Activated naive CD8-positive, alpha-beta T cell treated with anti-CD3 and anti-CD28 coated beads, Interleukin-2, amount 50 U/mL, for 24 hours (primary cell): Measurements from ENCODE around the gene CATSPER4.

Experiments used
- ATAC-seq: fragments of 150-1000 bp; cut with Tn5 transposase; one replicate; pipeline ENCODE4 v1.10.0; 2021
- DNase-seq: peaks from one replicate; pipeline ENCODE4 v3.0.0; 2021
- H3K27ac Mint-ChIP-seq: one replicate; pipeline ENCODE4 v1.8.0; 2021; ENCODE audit warnings: mild to moderate bottlenecking, mixed read lengths
- H3K27me3 Mint-ChIP-seq: one replicate; pipeline ENCODE4 v1.8.0; 2021; ENCODE audit warnings: mixed read lengths
- H3K36me3 Mint-ChIP-seq: one replicate; pipeline ENCODE4 v1.8.0; 2021; ENCODE audit warnings: low read depth, mixed read lengths
- H3K4me1 Mint-ChIP-seq: one replicate; pipeline ENCODE4 v1.8.0; 2021; ENCODE audit warnings: mixed read lengths
- H3K4me3 Mint-ChIP-seq: one replicate; pipeline ENCODE4 v1.8.0; 2021; ENCODE audit warnings: mild to moderate bottlenecking, moderate library complexity, mixed read lengths
- H3K9me3 Mint-ChIP-seq: one replicate; pipeline ENCODE4 v1.8.0; 2021; ENCODE audit warnings: mixed read lengths

CATSPER4 gene

DNA sequence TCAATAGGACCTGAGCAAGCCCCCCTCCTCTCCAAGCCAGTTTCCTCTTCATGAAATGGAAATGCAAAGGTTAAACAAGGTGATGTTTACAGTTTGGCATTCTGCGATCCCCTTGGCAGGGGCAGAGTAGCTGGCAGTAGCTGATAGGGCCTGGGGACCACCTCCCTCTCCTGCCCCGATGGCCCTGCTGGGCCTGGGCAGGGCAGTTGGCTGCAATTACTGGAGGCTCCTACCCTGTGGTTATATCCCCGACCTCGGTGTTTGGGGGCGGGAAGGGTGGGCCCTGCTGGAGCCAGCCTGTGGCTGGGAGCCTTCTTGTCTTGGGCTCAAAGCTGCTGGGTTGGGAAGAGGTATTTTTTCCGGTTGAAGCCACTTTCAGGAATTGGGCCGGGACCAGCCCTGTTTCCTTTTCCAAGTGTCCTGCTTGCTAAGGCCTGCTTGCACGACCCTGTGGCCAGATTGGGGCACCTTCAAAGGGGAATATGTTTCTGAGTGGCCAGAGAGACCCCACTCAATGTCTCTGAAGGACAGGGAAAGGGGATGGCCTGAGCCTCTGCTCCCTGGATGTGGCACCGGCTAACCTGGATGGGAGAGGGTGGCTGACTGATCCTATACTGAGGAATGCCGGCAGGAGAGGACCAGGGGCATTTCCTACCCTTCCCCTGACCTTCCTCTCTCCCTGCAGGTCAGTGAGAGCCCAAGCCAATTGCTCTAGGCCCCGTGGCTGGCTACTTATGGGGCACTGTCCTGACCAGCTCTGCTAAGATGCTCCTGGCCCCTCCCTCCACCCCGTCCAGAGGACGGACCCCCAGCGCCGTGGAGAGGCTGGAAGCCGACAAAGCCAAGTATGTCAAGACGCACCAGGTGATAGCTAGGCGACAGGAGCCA lies 29.6 kb upstream of the CATSPER4 start:
- H3K27me3 Mint-ChIP-seq, result peaks cover 42% of the 10 kb centered on the region
- H3K27ac Mint-ChIP-seq, result no peak overlapping the region
- DNase-seq (no peak), ATAC-seq (no peak)
- H3K9me3 Mint-ChIP-seq, result no peaks in the 10 kb centered on the region
- H3K4me1 Mint-ChIP-seq, result peaks cover 13% of the 10 kb centered on the region
- H3K4me3 Mint-ChIP-seq, result no peak overlapping the region
- no peaks in the 10 kb centered on the region for H3K36me3 Mint-ChIP-seq

DNA sequence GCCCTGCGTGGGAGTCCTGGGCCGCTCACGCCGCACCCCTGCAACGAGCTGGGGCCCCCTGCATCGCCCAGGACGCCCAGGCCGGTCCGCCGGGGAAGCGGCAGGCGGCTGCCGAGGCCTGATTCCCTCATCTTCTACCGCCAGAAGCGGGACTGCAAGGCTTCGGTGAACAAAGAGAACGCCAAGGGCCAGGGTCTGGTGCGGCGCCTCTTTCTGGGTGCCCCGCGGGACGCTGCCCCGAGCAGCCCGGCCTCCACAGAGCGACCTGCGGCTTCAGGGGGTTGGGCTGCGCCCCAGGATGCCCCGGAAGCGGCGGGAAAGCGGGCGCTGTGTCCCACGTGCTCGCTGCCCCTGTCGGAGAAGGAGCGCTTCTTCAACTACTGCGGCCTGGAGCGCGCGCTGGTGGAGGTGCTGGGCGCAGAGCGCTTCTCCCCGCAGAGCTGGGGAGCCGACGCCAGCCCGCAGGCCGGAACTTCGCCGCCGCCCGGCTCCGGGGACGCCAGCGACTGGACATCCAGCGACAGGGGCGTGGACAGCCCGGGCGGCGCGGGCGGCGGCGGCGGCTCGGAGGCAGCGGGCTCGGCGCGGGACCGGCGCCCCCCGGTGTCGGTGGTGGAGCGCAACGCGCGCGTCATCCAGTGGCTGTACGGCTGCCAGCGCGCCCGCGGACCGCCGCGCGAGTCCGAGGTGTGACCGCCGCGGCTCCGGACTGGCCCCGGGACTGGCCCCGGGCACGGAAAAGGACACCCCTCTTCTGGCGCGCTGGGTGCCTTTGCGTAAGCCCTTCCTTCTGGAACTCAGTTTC lies 28.8 kb upstream of the CATSPER4 start:
- no peaks in the 10 kb centered on the region for H3K9me3 Mint-ChIP-seq
- peak; percentile 57 for ATAC-seq
- peaks cover 38% of the 10 kb centered on the region for H3K27me3 Mint-ChIP-seq
- H3K27ac Mint-ChIP-seq, result no peak overlapping the region
- peak overlapping the region; percentile 49 for H3K4me3 Mint-ChIP-seq
- H3K4me1 Mint-ChIP-seq, result peaks cover 12% of the 10 kb centered on the region
- DNase-seq, result peak; percentile 55
- H3K36me3 Mint-ChIP-seq, result no peaks in the 10 kb centered on the region

DNA sequence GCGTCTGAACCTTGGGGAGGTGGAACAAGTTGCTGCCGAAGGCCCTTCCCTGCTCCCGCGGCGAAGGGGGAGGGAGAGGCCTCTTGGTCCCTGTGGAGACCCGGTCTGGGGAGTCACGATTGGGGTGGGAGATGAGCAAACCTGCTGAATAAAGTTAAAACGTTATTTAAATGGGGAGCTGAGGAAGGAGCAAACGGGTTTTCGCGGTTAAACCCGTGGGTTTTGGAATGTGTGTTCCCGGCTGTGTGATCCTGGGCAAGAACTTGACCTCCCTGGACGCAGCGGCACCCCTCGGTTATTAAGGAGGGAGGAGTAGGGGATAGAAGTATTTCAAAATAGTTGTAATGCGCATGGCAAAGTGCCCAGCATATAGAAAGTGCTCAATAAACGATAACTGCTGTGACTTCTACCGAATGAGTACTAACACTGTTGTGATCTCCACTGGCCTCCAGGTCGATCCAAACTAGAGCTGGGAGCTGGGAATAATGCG lies 28.1 kb upstream of the CATSPER4 start:
- Mint-ChIP-seq H3K36me3 (no peaks in the 10 kb centered on the region), H3K27me3 (peaks cover 36% of the 10 kb centered on the region), H3K9me3 (no peaks in the 10 kb centered on the region), H3K4me3 (peak overlapping the region; percentile 49), H3K27ac (no peak overlapping the region), H3K4me1 (peaks cover 10% of the 10 kb centered on the region)
- no peak for ATAC-seq
- no peak for DNase-seq

DNA sequence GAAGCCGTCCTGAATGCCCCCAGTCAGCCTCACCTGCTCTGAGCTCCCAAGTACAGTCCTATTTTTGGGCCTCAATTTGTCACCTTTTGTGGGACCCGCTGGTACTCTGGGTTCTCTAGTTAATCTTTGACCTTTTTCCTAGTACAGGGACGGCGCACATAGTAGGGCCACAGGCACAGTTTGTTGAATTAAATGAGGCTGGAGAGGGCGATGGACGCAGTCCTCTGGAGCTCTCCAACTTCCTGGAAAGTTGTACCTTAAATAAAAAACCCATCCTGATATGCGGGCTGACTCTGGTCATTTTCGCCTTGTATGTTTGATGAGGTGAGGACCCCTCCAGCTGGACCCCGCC lies 26.7 kb upstream of the CATSPER4 start:
- ATAC-seq (no peak), DNase-seq (no peak)
- Mint-ChIP-seq H3K4me3 (no peak overlapping the region), H3K27me3 (peaks cover 30% of the 10 kb centered on the region), H3K9me3 (no peaks in the 10 kb centered on the region), H3K27ac (no peak overlapping the region), H3K4me1 (peaks cover 10% of the 10 kb centered on the region), H3K36me3 (no peaks in the 10 kb centered on the region)

DNA sequence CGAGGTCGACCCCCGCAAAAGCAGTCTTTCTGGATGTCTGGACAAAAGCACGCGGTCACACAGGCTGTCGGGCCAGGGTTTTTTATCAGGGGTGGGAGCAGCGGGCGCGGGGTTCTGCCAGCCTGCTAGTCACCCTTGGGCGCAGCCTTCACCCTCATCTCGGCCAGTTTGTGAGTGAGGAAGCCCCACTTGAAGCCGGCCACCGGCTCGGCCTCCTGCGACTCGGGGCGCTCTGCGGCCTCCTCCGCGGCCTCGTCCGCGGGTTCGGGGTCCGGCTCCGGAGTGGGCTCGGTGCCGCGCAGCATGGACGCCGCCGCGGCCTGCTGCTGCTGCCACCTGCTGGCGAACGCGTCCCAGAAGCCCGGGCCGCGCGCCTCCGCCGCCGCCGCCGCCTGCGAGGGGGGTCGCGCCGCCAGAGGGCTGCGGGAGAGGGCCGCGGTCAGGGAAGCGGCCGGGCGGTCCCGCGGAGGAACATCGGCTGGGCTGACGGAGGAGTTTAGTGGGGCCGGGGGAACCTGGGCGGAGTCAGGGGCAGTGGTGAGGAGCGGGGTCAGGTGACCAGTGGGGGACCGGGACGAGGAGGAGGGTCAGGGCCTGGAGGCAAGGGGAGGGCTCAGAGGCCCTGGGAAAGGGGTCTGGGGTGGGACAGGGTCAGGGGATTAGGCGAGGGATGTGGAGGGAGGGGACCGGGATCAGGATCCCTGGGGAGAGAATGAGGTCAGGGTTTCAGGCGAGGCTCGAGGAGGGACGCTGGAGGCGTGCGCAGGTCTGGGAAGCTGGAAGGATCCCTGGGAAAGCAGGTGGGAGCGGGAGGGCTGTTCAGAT lies 26.2 kb upstream of the CATSPER4 start:
- Mint-ChIP-seq H3K27me3 (peaks cover 26% of the 10 kb centered on the region), H3K9me3 (no peaks in the 10 kb centered on the region), H3K4me3 (peak overlapping the region; percentile 38), H3K36me3 (no peaks in the 10 kb centered on the region), H3K27ac (no peak overlapping the region), H3K4me1 (peaks cover 10% of the 10 kb centered on the region)
- ATAC-seq, result peak; percentile 41
- peak; percentile 67 for DNase-seq

DNA sequence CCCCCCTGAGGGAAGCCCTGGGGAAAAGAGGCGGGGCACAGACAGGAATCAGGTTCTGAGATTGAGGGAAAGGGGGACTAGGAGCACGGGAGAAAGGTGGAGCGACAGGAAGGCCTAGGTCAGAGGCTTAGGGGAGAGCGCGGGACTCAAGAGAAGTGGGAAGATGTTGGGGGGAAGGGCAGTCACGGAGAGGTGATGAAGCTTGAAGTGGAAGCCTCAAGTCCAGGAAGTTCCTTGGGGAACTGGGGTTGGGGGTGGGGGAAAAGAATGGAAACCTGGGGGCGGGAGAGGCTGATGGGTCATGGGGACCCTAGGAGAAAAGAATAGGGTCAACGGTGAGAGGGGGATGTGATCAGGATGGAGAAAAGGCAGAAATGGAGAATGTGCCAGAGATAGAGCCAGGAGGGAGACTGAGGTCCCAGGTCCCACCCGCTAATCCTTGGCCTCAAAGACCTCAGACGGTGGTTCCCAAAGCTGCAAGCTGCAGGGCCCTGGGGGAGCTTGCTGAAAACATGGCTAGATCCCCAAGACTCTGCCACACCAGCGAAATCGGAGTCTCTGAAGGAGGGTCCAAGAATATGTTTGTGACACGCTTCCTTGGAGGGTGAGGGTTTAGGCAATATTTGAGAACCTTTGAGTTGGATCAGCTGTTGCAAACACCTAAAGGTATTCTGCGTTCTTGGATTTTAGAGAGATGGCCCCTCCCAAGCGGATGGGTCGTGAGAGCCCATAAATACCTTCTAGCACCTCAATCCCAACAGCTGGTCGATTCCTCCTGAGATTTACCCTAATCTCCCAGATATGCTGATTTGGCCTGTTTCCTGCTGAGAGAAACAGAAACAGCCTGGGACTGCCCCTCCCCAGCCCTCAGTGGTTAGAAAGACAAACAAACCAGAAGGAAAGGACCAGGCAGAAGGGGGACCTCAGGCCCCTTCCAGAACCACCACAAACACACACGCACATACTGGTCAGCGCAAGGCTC lies 25.2 kb upstream of the CATSPER4 start:
- Mint-ChIP-seq H3K4me3 (no peak overlapping the region), H3K36me3 (no peaks in the 10 kb centered on the region), H3K4me1 (peaks cover 10% of the 10 kb centered on the region), H3K27me3 (peaks cover 20% of the 10 kb centered on the region), H3K9me3 (no peaks in the 10 kb centered on the region), H3K27ac (no peak overlapping the region)
- no peak for DNase-seq
- ATAC-seq, result no peak

DNA sequence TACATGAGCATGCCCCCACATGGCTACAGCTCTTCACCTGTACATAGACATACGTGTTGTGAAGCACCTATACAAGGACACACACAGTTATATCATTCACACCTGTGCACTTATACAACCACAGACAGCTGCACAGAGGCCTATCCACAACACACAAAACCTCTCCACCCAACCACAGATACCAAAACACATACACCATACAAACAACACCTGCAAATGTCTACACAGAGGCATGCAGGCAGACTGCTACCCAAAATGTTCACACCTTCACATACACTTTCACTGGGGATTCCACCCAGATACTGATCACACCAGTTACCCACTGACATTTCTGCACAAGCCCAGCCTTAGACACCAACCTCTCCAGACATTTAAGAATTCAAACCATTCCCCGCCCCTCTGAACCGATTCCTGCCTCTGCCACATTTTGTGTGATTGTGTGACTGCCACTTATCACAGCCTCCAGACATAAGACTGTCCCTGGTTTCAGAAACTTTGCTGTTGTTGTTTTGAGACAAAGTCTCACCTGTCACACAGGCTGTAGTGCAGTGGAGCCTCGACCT lies 23.6 kb upstream of the CATSPER4 start:
- no peak for ATAC-seq
- no peak overlapping the region for H3K27ac Mint-ChIP-seq
- H3K36me3 Mint-ChIP-seq, result peaks cover 3% of the 10 kb centered on the region
- H3K4me3 Mint-ChIP-seq, result no peak overlapping the region
- no peaks in the 10 kb centered on the region for H3K9me3 Mint-ChIP-seq
- DNase-seq, result no peak
- peaks cover 15% of the 10 kb centered on the region for H3K27me3 Mint-ChIP-seq
- peaks cover 18% of the 10 kb centered on the region for H3K4me1 Mint-ChIP-seq

DNA sequence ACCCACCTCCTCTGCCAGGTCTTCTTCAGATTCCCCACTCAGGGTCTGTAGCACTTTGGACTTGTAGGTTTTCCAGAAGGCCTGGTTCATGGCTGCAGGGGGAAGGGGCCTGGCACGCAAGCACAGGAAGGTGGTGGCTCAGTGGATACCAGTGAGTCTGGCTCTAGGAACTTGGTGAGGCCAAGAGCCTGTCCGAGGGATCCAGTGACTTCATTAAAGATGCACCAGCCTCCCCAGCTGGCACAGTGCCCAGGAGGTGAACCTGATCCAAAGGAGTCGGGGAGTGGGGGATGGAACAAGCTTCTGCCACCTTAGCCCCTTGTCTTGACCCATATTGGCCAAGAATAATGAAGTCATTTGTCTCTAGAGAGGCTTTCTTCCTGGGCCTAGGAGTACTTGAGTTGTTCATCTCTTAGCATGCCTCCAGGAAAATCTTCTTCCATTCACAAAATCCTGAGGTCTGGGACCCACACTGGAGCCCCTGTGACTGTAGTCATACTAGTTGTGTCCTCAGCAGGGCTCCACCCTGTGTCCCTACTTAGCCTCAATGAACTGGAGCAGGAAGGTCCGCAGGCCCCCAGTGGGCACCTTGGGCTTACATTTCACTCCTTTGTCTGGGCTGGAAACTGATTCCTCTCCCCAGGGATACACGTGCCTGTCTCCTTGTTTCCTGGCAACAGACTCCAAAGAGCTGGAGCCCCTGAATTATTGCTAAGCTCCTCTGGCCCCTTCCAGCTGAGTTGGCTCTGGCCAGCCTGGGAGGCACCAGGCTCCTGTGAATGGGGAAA lies 21.8 kb upstream of the CATSPER4 start, which contains the start of gene C1orf232:
TSS of gene C1orf232 (minus strand) at position 554 of the 788 bp plus-strand sequence. CDS start at position 90, 464 bp downstream.
- Mint-ChIP-seq H3K4me1 (peaks cover 14% of the 10 kb centered on the region), H3K9me3 (no peaks in the 10 kb centered on the region), H3K27me3 (peaks cover 6% of the 10 kb centered on the region), H3K4me3 (peak within 1 kb of the TSS; percentile 90), H3K27ac (peak within 1 kb of the TSS; percentile 88), H3K36me3 (peaks cover 6% of the 10 kb centered on the region)
- ATAC-seq (no peak), DNase-seq (no peak)

DNA sequence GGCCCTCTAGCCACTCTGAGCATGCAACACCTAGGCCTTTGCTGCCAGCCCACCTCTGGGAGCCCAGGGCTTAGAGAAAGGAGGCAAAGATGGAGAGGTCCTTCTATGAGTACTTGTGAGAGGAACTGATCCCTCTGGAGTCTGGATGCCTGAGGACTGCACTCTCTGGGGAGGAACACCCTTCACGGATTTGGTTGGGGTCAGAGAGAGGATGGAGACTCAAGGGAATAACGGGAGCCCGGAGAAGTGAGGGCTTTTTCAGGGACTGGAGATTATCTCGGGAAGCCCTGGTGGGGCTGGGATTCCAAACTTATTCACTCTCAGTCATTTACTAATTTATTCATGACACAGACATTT lies 21.2 kb upstream of the CATSPER4 start:
- peaks cover 13% of the 10 kb centered on the region for H3K4me1 Mint-ChIP-seq
- no peak for DNase-seq
- H3K9me3 Mint-ChIP-seq, result no peaks in the 10 kb centered on the region
- peaks cover 4% of the 10 kb centered on the region for H3K27me3 Mint-ChIP-seq
- H3K36me3 Mint-ChIP-seq, result peaks cover 6% of the 10 kb centered on the region
- peak overlapping the region; percentile 90 for H3K4me3 Mint-ChIP-seq
- H3K27ac Mint-ChIP-seq, result no peak overlapping the region
- no peak for ATAC-seq

DNA sequence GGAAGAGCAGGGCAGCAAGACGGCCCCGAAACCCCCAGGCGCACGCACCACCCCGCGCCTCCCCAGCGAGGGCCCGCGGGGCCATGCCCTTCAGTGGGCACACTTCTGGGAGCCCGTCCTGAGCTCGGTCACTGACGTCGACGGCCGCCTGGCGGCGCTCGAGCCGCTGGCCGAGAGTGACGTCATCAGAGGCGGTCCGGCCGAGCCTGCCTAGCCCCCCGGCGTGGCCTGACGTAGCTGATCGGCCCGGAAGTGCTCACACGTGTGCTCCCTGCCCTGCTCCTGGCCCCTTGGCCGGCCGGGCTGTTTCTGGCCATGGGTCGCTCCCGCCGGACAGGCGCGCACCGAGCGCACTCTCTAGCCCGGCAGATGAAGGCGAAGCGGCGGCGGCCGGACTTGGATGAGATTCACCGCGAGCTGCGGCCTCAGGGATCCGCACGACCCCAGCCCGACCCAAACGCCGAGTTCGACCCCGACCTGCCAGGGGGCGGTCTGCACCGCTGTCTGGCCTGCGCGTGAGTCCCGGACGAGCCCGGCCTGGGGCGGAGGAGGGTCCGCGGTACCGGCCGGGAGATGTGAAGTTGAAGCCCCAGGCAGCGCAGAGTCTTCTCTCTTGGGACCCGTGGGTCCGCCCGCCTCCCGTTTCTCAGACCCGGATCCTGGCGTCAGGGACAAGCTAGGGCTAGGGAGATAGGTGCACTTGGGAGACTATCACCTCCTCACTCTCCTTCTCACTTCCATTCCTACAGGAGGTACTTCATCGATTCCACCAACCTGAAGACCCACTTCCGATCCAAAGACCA lies 20.5 kb upstream of the CATSPER4 start, which contains the start of gene ZNF593:
TSS of gene ZNF593 (plus strand) at position 240 of the 803 bp plus-strand sequence. CDS start at position 316, 76 bp downstream.
- no peaks in the 10 kb centered on the region for H3K9me3 Mint-ChIP-seq
- H3K4me1 Mint-ChIP-seq, result peaks cover 13% of the 10 kb centered on the region
- H3K4me3 Mint-ChIP-seq, result peak within 1 kb of the TSS; percentile 90
- H3K27me3 Mint-ChIP-seq, result peaks cover 2% of the 10 kb centered on the region
- H3K27ac Mint-ChIP-seq, result peak within 1 kb of the TSS; percentile 88
- DNase-seq, result peak; percentile 93
- ATAC-seq, result peak; percentile 93
- peaks cover 6% of the 10 kb centered on the region for H3K36me3 Mint-ChIP-seq

DNA sequence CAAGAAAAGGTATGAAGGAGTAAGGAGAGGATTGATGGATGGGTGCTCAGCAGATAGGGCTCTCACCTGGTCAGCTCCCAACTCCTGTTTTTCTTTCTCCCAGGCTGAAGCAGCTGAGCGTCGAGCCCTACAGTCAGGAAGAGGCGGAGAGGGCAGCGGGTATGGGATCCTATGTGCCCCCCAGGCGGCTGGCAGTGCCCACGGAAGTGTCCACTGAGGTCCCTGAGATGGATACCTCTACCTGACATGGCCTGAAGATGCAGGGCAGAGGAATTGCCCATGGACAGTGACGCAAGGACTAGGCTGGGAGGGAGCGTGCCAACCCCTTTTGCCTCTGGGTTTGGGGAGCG lies 20.0 kb upstream of the CATSPER4 start:
- DNase-seq, result no peak
- H3K27ac Mint-ChIP-seq, result peak overlapping the region; percentile 88
- H3K4me1 Mint-ChIP-seq, result peaks cover 11% of the 10 kb centered on the region

More for the DNA sequence above, 20.0 kb upstream of the CATSPER4 start:
- peak overlapping the region; percentile 90 for H3K4me3 Mint-ChIP-seq
- H3K36me3 Mint-ChIP-seq, result peaks cover 6% of the 10 kb centered on the region
- no peaks in the 10 kb centered on the region for H3K9me3 Mint-ChIP-seq
- H3K27me3 Mint-ChIP-seq, result no peaks in the 10 kb centered on the region
- ATAC-seq, result no peak
